Esophagus muscularis mucosa (tissue), 3 donors: ENCODE results near the gene WDFY3.

Experiments
- CTCF ChIP-seq, 3 experiments: fragments of 200-600 bp in 2 of 3; fragments of 450-650 bp in 1 of 3; sonication (generic) in 2 of 3; IDR thresholded peaks; one replicate each; pipeline ENCODE4 v1.5.1; 2017 to 2019; ENCODE audit warnings: antibody characterized with exemption in 3 of 3, mild to moderate bottlenecking in 2 of 3, moderate library complexity in 1 of 3
- POLR2A ChIP-seq: fragments of 450-650 bp; IDR thresholded peaks from one replicate; pipeline ENCODE4 v1.6.1; 2017; ENCODE audit warnings: antibody characterized with exemption, moderate library complexity, mild to moderate bottlenecking, low read depth

- TF ChIP-seq CTCF (IDR thresholded peaks at IDR 0.05) (no peak), POLR2A (no peak)
These were observed 49.2 kb downstream of the WDFY3 start for GRCh38 chr4:84917086-84917821.
